ENCODE results near the gene CCDC82.

The CCDC82 gene

DNA sequence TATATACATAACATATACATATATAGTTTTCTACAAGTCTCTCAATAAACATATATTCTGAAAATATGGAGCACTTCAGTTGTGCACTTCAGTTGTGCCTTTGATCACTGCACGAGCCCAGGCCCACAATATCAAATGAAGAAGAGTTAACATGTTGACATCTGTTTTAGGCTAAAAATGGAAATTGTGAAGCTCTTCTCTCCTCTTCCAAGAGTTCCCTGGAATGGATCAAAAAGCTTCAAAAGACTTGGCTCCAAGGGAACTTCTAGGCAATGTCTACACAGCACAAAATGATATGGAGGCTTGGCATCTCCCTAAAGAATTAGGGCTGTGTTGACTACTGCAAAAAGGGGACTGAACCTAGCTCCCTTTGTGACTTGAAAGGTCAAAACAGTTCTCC, 83.6 kb downstream of the CCDC82 start:
- DNase-seq = no peak

DNA sequence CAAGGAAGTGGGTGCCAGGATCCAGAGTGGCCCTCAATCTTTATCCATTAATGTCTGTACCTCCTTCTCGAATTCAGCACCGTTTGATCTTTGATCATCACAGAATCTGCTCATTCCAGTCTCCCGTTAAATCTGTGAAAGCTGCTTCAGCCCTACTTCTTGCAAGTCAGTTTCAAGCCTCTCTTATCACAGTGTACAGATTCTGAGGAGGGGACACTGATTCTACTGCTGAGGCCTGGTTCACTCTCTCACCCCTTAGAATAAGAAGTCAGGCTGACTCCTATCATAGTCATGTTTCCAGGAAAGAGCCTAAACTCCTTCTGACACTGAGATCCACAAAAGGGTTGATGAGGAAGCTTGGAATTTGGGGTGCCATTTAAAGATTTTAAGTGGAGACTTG, 85.7 kb downstream of the CCDC82 start:
- DNase-seq = no peak

DNA sequence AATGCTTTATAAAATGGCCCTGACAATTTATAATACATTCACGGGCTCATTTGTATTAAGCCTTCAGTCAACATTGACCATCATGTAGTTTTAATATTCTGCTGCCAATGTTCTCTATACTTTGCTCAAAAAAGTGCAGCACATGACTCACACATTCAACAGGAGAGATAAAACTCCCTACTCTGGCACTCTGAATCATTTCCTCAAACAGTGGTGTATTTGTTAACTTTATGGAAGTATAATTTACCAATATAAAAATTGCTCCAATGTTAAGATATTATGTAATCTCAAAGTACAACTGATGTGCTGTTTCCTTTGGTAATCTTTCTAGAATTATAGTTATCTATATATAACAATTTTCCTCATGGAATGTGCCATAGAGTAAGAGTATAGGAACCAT, 86.6 kb downstream of the CCDC82 start:
- peak; percentile 57 to 78 for DNase-seq
